Measurements from ENCODE around the gene TNFRSF13B.
"Not testable (repeated sequence)": the region's sequence is repeated elsewhere in the genome, so short reads cannot be mapped to it uniquely, and the experiment has no call there.

TNFRSF13B gene

DNA sequence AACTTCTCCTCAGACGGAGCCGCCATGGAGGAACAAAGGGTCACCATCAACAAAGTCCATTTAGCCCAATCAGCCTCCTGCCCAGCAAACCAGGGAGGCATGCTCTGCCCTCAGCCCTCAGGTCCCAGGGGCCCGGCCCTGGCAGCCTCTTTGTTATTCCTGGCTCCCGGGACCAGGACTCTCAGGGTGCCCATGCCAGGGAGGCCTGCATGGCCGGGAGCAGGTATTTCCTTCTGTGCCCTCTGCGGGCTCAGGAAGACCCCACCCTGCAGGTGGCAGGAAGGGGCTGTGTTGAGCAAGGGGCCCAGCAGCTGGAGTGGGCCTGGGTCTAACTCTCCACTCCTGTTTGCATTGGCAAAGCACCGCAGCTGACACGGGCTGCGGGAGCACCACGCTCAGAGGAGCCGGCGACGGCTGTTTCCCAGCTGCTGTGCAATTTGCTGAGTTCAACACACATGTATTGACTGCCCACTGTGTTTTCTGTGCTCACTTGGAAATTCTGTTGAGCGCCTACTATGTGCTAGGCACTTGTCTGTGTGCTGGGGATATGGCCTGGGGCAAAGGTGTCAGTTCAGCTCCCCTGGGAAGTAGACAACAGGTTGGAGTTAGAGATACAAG lies 33.2 kb upstream of the TNFRSF13B start:
- DNase-seq (ENCODE audit: low read depth in 2 of 2), result not testable (repeated sequence)

DNA sequence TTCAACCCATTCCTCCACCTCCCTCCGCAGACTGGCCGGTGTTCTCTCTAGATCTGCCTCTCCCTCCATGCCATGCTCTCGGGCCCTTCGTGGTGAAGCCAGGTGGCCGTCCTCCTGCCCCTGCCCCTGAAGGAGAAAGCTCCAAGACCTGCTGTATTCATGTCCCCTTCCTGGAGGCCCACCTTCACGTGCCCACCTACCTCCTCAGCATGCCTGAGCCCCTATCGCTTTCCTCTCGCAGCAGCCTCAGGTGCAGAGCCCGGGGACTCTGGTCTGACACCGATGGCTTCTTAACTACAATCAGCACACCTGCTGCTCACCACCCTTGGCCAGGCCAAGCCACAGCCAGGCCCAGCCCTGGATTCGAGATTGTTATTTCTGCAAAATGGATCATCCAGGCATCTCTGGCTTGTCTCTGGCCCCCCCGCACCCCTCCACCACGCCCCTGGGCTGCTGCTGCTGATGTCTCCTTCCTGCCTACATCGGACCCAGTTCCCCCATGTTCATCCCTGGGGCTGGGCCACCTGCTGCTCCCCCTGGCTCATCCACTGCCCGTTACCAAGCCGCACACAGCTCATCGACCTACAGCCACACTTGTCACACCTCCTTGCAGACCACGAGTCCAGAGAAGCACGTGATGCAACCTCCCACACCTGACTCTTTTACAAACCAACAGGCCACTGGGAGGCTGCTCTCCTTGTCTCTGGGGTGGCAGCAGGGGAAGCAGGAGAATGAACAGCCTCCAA lies 32.5 kb upstream of the TNFRSF13B start:
- DNase-seq (ENCODE audit: low read depth in 2 of 2), result no peak

DNA sequence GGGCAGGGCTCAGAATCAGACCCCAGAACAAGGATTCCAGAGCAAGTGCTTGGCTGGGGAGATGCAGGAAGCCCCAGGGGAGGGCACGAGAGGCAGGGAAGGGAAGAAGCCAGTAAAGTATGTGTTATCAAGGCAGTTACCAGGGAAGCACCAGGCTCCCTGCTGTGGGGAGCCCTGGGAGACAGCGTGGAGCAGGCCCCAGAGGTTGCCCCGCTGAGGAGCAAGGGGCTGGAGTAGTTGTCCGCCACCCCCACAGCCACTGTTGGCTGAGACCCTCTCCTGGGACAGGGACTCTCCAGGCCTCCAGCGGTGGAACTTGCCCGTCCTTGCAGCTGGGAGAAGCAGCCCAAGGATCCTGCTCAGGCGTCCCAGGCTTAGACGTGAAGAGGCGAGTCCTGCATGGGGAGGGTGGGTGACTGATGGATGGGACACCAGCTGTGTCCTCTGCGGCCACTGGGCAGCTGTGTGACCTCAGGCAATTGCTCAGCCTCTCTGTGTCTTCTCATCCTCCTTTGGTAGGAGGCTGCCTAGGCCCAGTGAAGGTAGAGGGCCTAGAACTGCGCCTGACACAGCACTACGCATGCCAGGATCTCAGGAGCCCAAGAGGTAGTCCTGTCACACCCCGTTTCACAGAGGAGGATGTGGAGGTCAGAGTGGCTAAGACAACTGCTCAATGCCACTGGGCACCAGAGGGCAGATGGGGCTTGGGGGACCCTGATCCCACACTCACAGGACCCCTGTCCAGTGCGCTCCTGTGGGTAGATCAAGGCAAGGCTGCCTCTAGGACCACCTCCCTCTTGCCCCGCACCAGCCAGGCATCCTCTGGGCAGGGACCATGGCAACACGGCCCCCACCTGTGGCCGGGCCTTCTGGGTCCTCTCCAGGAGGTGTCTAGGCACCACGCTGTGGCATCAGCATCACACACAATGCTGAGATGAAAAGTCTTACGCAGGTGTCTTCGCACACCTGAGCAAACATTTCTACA lies 31.1 kb upstream of the TNFRSF13B start:
- DNase-seq (ENCODE audit: low read depth in 2 of 2), result not testable (repeated sequence)

DNA sequence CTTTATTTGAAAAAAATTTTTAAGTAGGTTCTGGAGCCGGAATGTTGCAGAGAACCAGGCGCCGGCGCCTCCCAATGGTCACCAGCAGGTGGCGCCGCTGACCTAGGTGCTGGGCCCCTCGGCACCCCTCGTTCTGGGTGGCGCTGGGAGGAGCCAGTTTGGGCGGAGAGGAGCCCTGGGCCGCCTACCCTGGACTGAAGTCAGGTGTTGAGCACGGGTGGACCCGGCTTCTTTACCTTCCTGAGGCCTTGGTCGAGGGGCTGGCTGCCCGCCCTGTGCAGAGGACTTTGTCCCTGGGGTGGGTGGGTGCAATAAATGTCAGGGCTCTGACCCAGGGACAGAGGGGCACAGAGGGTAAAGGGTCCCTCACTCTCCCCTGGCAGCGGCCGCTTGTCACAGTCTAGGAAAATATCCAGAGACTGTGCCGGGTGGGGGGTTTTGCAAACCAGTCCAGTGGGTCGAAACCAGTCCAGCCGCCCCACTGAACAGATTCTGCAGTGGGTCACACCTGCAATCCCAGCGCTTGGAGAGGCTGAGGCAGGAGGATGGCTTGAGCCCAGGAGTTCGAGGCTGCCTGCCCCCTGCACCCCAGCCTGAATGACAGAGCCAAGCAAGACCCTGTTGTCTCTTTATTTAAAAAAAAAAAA lies 30.1 kb upstream of the TNFRSF13B start:
- no peak for DNase-seq (ENCODE audit: low read depth in 2 of 2)

DNA sequence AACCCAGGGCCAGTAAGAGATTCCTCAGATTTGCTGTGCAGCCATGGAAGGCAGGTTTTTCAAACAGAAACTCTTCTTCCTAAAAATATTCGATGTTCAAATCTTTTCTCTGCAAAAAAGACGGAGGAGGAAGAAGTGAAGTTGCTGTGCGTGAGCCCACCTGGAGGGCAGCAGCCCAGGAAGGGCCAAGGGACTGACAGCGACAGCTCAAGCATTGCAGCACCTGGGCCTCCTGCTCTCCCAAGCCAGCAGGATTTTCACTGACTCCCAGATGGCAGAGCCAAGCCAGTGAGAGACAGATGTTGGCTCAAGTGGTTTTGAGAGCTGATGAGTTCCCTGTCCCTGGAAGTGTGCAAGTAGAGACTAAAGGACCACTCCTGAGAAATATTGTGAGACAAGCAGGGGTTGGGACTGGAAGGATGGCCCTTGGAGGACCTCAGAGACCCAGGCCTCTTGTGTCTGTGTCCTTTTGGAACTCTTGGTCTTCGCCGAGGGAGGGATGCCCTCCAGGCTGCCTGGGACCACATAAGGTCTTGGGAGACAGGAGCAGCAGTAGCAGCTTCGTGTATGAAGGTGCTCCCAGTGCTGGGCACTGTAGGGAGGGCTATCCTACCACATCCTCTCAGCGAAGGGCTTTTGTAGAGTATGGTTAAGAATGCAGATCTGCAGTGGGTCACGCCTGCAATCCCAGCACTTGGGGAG lies 29.3 kb upstream of the TNFRSF13B start:
- DNase-seq (ENCODE audit: low read depth in 2 of 2), result no peak

DNA sequence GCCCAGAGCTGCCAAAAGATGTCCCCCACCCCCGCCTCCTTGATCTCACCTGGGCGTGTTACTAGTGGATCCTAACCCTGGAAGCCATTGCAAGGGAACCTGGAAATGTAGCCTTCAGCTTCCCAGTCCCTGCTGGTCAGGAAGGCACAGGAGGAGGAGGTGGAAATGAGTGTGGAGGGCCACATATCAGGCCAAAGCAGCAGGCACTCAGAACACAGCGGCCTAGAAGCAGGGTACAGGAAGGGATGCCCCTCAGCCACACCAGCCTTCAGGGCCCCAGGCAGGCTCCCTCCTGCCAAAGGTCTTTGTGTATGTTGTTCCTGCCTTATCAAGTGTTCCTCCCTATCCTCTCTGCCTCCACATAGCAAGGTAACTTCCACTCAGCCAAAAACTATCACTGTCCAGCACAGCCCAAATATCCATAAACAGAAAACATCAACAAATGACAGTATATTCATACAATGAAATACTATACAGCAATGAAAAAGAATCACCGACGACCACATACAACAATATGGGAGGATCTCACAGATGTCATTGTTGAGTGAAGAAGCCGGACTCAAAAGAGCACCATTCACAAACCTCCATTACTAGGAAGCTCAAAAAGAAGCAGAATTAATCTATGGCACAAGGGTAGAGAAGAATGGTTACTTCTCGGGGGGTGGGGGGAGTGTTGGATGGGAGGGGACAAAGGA lies 28.2 kb upstream of the TNFRSF13B start:
- DNase-seq (ENCODE audit: low read depth in 2 of 2), result no peak

DNA sequence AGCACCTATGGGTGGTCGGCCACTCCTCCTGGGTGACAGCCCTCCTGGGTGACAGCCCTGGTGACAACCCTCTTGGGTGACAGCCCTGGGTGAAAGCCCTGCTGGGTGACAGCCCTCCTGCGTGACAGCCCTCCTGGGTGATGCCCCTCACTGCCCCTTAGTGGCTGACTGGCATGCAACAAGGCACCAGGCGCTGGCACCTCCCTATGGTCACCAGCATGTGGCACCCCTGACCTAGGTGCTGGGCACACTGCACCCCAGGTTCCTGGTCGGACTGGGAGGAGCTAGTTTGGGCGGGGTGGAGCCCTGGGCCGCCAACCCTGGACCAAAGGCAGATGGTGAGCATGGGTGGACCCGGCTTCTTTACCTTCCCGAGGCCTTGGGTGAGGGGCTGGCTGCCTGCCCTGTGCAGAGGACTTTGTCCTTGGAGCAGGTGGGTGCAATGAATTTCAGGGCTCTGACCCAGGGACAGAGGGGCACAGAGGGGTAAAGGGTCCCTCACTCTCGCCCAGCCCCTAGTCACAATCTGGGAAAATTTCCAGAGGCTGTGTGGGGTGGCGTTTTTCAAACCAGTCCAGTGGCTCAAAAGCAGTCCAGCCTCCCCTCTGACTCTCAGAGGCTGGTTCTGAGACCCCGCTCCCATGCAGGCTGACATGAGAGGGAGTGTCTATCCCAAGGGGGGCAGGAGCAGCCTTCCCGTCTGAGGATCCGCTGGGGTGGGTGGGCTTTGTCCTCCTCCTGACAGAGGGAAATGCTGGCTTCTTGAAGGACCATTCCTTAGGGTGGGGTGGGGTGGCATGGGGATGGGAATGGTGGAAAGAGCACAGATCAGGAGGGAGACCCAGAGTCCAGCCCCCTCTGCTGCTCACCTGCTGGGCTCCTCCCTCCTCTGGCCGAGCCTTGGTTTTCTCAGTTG lies 25.9 kb upstream of the TNFRSF13B start:
- DNase-seq (ENCODE audit: low read depth in 2 of 2), result no peak

DNA sequence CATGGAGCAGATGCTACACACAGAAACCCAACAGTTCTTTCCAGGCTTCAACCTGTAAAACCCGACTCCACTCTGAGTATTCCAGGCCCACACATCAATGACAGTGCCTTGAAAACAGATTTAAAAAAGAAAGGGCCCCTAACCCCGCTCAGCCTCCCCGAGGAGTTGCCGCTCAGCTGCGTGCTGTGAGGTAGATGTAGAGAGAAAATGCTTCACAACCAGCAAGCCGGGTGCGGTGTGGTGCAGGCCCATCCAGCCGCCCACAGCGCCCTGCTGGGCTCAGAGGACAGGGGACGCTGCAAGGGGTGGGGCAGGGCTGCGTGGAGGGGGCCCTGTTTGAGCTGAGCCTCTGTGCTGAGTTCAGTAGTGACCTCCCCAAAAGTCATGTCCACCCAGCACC lies 24.8 kb upstream of the TNFRSF13B start:
- not testable (repeated sequence) for DNase-seq (ENCODE audit: low read depth in 2 of 2)

DNA sequence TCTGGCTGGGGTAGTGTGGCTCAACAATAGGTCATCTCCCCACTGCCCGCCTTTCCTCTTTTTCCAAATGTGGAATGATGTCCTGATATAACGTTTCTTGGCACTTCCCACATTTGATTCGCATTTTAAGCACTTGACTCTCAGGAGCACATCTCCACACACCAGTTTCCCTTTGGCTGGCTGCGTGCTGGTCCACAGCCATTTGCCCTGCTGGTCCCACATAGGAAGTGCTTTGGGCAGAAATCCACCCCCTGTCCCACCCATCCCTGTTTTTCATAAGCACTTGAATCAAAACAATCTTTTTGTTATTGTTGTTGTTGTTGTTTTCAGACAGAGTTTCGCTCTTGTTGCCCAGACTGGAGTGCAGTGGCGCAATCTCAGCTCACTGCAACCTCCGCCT lies 24.0 kb upstream of the TNFRSF13B start:
- DNase-seq (ENCODE audit: low read depth in 2 of 2), result no peak

DNA sequence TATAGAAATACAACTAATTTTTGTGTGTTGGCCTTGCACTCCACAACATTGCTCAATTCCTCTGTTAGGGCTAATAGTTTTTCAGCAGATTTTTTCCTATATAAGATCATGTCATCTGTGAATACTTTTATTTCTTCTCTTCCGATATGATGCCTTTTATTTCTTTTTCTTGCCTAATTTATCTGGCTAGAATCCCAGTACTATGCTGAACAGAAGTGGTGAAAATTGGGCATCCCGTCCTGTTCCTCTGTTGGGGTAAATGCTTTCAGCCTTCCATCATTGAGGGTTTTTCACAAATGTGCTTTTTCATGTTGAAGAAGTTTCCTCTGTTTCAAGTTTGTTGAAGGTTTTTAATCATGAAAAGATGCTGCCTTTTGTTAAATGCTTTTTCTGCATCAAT lies 22.7 kb upstream of the TNFRSF13B start:
- peak; percentile 55 to 64 for DNase-seq (ENCODE audit: low read depth in 2 of 2)

DNA sequence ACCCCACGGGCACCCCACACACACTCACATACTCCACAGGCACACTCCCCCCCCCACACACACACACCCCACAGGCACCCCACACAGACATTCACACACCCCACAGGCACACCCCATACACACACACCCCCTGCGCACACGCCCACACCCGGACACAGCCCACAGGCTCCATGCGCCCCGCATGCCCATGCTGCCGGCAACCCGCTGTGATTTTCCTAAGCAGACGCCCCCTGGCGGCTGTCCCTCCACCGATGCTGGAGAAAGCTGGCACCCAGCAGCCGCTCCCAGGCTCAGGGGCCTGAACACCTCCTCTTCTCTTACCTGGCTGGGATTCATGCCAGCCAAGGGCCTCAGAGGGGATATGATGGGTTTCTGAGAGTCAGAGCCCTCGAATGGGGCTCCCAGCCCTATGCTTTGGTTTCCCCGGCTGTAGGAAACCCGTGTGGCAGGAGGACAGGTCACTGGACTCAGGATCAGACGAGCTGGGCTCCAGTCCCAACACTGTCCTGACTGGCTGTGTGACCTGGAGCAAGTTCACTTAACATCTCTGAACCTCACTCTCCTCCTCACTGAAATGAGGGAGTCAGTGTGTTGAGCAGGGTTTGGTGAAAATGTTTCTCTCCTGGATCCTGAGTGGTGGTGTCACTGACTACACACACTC lies 19.6 kb upstream of the TNFRSF13B start:
- peak in 1 of 2 experiments; percentile 55 for DNase-seq (ENCODE audit: low read depth in 2 of 2)

DNA sequence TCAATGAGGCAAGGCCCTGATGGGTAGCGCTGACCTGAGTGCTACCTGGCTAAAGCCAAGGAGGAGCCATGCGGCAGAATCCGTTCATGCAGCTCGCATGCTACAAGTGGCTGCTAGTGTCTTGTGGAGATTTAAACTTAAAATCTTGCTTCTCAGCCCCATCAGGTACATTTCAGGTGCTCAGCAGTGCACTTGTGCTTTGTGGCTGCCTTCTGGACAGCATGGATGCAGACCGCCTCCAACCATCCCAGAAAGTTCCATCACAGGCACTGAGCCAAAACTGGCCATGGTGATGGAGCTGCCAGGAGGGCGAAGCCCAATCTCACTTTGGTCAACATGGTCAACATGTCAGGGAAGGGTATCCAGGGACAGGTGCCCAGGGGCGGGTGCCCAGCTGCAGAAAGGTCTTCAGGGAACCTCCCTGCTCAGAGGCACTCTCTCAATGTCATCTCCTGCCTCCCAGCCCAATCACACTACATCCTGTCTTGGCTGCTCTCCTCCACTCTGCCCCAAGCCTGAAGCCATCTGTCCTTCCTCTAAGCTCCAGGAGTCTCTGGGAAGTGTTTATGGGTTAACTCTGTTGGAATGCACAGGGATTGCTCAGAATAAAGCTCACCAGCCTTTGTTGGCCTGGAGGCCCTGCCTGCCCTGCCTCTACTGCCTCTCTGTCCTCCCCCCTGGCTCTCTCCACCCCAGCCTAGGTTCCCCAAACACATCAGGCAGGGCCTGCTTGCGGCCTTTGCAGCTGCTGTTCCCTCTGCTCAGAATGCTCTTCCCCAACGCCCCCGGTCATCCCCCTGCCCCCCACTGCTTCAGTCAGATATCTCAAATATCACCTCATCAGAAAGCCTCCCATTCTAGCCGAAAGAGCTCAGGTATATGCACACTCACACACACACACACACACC lies 18.3 kb upstream of the TNFRSF13B start:
- no peak for DNase-seq (ENCODE audit: low read depth in 2 of 2)

DNA sequence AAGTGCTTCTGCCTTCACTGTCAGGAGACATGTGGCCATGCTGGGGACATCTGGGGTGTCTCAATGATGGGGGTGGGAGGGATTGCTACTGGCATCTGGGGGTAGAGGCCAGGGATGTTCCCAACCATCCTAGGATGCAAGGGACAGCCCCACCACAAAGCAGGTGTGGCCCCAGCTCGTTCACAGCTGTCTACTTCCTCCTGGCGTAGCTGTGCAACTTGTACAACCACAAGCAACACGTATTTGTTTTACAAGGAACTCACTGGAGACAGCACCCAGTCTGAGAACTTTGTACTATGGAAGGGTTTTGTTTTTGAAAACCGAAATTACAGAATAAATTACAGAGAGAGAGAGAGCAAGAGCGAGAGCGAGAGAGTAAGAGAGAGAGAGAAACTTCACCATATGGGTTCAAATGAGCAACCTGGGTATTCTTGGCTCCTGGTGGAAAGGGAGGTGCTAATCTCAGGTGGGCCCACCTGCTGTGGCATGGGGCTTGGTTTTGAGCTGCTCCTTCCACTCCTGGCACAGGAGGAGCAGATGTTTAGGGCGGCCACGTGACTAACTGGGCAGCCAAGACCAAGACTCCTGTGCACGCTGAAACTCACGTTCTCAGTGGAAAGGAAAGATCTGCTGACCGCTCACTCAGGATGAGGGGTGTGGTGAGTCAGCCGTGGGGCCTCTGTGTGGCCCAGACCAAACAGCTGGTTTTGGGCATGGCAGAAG lies 17.5 kb upstream of the TNFRSF13B start:
- no peak for DNase-seq (ENCODE audit: low read depth in 2 of 2)

DNA sequence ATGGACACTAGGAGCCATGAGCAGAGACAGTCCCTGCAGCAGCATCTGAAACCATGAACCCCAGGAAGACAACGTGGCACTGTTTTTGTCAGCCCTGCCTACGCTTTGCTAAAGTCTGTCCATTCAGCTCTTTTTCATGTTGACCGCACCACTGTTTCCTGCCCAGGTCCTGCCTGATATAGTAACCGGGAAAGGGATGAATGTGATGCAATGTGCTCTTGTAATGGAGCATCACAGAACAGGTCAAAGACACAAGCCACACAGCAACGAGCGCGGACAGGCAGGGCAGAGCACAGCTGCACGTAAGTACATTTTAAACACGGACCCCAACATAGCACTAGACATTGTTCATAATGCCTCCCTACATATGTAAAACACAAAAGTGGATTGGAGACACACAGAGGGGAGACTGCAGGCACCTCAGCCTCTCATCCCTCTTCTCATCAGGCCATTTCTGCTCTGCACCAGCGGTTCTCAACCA lies 16.9 kb upstream of the TNFRSF13B start:
- no peak for DNase-seq (ENCODE audit: low read depth in 2 of 2)

DNA sequence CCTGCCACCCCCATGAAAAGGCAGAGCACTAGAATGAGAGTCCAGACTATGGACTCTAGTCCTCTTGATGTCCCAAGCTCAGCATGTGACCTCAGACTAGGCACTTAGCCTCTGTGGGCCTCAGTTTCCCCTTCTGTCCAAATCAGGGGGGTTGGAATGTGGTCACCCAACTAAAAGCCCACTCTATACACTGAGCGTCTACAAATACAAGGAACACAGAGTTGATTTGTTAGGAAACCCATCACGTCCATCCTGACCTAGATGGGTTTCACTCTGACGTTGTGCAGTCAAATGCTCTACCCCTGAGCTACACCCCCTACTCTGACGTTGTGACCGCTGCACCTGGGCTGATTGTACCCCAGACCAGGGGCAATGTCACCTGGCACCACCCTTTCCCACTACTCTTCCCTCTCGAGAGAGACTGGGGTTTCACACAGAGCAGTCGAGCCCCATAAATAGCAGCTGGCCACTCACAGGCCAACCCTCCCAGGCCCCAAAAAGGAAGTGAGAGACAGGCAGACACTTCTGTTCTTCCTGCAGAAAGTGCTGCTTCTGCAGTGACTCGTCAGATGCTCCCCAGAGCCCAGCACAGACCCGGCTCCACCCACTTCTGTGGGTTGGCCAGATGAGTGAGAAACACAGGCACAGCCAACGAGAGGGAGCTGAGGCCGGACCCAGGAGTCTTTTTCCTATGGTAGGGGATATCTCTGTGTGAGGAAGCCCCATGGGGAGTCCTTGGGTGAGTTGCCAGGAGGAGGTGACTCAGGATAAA lies 16.1 kb upstream of the TNFRSF13B start:
- DNase-seq (ENCODE audit: low read depth in 2 of 2), result peak; percentile 75 to 77

Data from fibroblast of skin of left quadriceps (primary cell).